Lung (tissue), 12 donors: Measurements from ENCODE around the gene SPPL2B. TPM values are rescaled to one million over a fixed set of nuclear protein-coding genes. Genes with fewer than 3 reads are reported as not detected.

ENCODE experiments used
- ATAC-seq: fragments of 200-7000 bp; cut with Tn5 transposase; one replicate; pipeline ENCODE4 v1.9.1; 2020; ENCODE audit warnings: moderate number of reproducible peaks; ENCODE audit not compliant: insufficient read depth, low FRiP score
- DNase-seq, 3 donors: peaks; one replicate each; pipeline ENCODE4 v3.0.0-alpha.2; 2013 to 2017
- H3K27ac ChIP-seq, 2 donors: one replicate each; pipeline ENCODE4 v1.5.1; 2013; ENCODE audit warnings: mild to moderate bottlenecking in 2 of 2, moderate library complexity in 2 of 2, control low read depth in 1 of 2, inconsistent platforms in 1 of 2, low read depth in 1 of 2, low read length in 1 of 2
- H3K27me3 ChIP-seq, 3 donors: one replicate each; pipeline ENCODE4 v1.5.1; 2013; ENCODE audit warnings: low read length in 2 of 3; ENCODE audit not compliant: control insufficient read depth in 3 of 3, insufficient read depth in 3 of 3
- H3K36me3 ChIP-seq, 4 donors: one replicate each; pipeline ENCODE4 v1.5.1; 2013; ENCODE audit warnings: low read length in 4 of 4, mild to moderate bottlenecking in 1 of 4, moderate library complexity in 1 of 4; ENCODE audit not compliant: control insufficient read depth in 4 of 4, insufficient read depth in 4 of 4
- H3K4me1 ChIP-seq, 5 donors: one replicate each; pipeline ENCODE4 v1.5.1; 2013; ENCODE audit warnings: low read length in 5 of 5, mild to moderate bottlenecking in 2 of 5, moderate library complexity in 1 of 5; ENCODE audit not compliant: control insufficient read depth in 5 of 5, insufficient read depth in 5 of 5
- H3K4me3 ChIP-seq: one replicate; pipeline ENCODE4 v1.5.1; 2013; ENCODE audit warnings: mild to moderate bottlenecking, control low read depth, moderate library complexity
- H3K9ac ChIP-seq, 2 donors: one replicate each; pipeline ENCODE4 v1.5.1; 2013; ENCODE audit warnings: low read length in 2 of 2, control low read depth in 1 of 2; ENCODE audit not compliant: insufficient read depth in 1 of 2
- H3K9me3 ChIP-seq, 4 donors: one replicate each; pipeline ENCODE4 v1.5.1; 2013; ENCODE audit warnings: low read length in 3 of 4, mild to moderate bottlenecking in 1 of 4, moderate library complexity in 1 of 4; ENCODE audit not compliant: control insufficient read depth in 4 of 4, insufficient read depth in 3 of 4
- CTCF ChIP-seq: IDR thresholded peaks from 2 replicates; pipeline ENCODE4 v1.5.1; 2012; ENCODE audit warnings: mild to moderate bottlenecking; ENCODE audit errors: control extremely low read depth, extremely low read depth
- WGBS, 2 donors: extraction: QIAGEN DNeasy Blood & Tissue Kit; methylation state at CpG; one replicate each; pipeline ENCODE4 v1.1.7; 2013; 5-methylcytosine and 5-hydroxymethylcytosine counted together
- polyA plus RNA-seq, 2 donors: library from polyadenylated mRNA; stranded (reverse); fragments of 200-250 nt; gene quantifications; one replicate each; pipeline ENCODE4 v1.2.1, GENCODE V29; 2013
- total RNA-seq, 2 donors: library from RNA; depleted of rRNA in 1 of 2; stranded (reverse); fragments of >200 nt in 1 of 2; gene quantifications; one replicate each; pipeline ENCODE4 v1.2.1, GENCODE V29; 2014 to 2021
- donor health status: control.
- donor health status: control.
- donor health status: Bipolar disorder and iron deficiency.
- donor health status: healthy.
- donor health status: DM: yes; HTN: yes; CAD: no.

The SPPL2B gene
- total and polyA plus RNA-seq, 4 donors = 34.4 to 86.1 (median 48.8) TPM

GRCh38 chr19:2385053-2385721 lies 56.7 kb downstream of the SPPL2B start:
- no peak overlapping the region for H3K9ac ChIP-seq
- DNase-seq (no peak), ATAC-seq (peak; percentile 23)
- WGBS, 2 donors = 23 to 37% methylated on average over 29 to 37 of the region's 37 CpGs
- no peak for TF ChIP-seq CTCF
- H3K4me1 ChIP-seq = peaks cover 0 to 2% (median 0%) of the 10 kb centered on the region in 5 donors
- H3K27me3 ChIP-seq = no peaks in the 10 kb centered on the region
- no peaks in the 10 kb centered on the region for H3K36me3 ChIP-seq
- no peak overlapping the region for H3K4me3 ChIP-seq
- H3K9me3 ChIP-seq = peaks cover 0 to 10% (median 1%) of the 10 kb centered on the region in 4 donors
- no peak overlapping the region for H3K27ac ChIP-seq

GRCh38 chr19:2387367-2388288 lies 59.1 kb downstream of the SPPL2B start:
- H3K27ac ChIP-seq = no peak overlapping the region
- DNase-seq = no peak
- H3K4me3 ChIP-seq = no peak overlapping the region
- no peak for ATAC-seq
- H3K4me1 ChIP-seq = peaks cover 0 to 2% (median 0%) of the 10 kb centered on the region in 5 donors
- H3K27me3 ChIP-seq = no peaks in the 10 kb centered on the region
- peaks cover 0 to 4% (median 0%) of the 10 kb centered on the region in 4 donors for H3K9me3 ChIP-seq
- 71 to 80% methylated on average over 20 of the region's 20 CpGs for WGBS, 2 donors
- no peak for TF ChIP-seq CTCF
- no peak overlapping the region for H3K9ac ChIP-seq
- H3K36me3 ChIP-seq = no peaks in the 10 kb centered on the region

- DNase-seq (no peak), ATAC-seq (no peak)
- H3K9me3 ChIP-seq = peaks cover 0 to 4% (median 0%) of the 10 kb centered on the region in 4 donors
- TF ChIP-seq CTCF = no peak
- no peaks in the 10 kb centered on the region for H3K27me3 ChIP-seq
- no peaks in the 10 kb centered on the region for H3K36me3 ChIP-seq
- H3K4me3 ChIP-seq = no peak overlapping the region
- peaks cover 0 to 2% (median 0%) of the 10 kb centered on the region in 5 donors for H3K4me1 ChIP-seq
- WGBS, 2 donors = 83 to 85% methylated on average over 21 of the region's 21 CpGs
- no peak overlapping the region for H3K27ac ChIP-seq
- H3K9ac ChIP-seq = no peak overlapping the region
These were observed 61.1 kb downstream of the SPPL2B start for GRCh38 chr19:2389594-2389993.
